Ishikawa (cell line): ENCODE results near the gene KDF1.

Experiments used
- CEBPB ChIP-seq: IDR thresholded peaks from 2 replicates; pipeline ENCODE4 v1.6.1; 2012
- CREB1 ChIP-seq: IDR thresholded peaks from 2 replicates; pipeline ENCODE4 v1.6.1; 2012; ENCODE audit warnings: low read depth
- EGR1 ChIP-seq: IDR thresholded peaks from 2 replicates; pipeline ENCODE4 v1.6.1; 2012
- EP300 ChIP-seq: IDR thresholded peaks from 2 replicates; pipeline ENCODE4 v1.6.1; 2012; ENCODE audit warnings: borderline replicate concordance
- FOXM1 ChIP-seq: IDR thresholded peaks from 2 replicates; pipeline ENCODE4 v1.6.1; 2012; ENCODE audit warnings: low read depth, borderline replicate concordance
- MAX ChIP-seq: IDR thresholded peaks from 2 replicates; pipeline ENCODE4 v1.6.1; 2012
- NFIC ChIP-seq: IDR thresholded peaks from 2 replicates; pipeline ENCODE4 v1.6.1; 2012
- RAD21 ChIP-seq: IDR thresholded peaks from 2 replicates; pipeline ENCODE4 v1.6.1; 2012; ENCODE audit warnings: low read depth
- REST ChIP-seq: IDR thresholded peaks from 2 replicates; pipeline ENCODE4 v1.6.1; 2012; ENCODE audit warnings: low read depth, mild to moderate bottlenecking
- TAF1 ChIP-seq: IDR thresholded peaks from 2 replicates; pipeline ENCODE4 v1.6.1; 2012; ENCODE audit warnings: low read depth, mild to moderate bottlenecking
- TCF12 ChIP-seq: IDR thresholded peaks from 2 replicates; pipeline ENCODE4 v1.6.1; 2012; ENCODE audit warnings: low read depth
- TEAD4 ChIP-seq: IDR thresholded peaks from 2 replicates; pipeline ENCODE4 v1.6.1; 2012
- USF1 ChIP-seq: IDR thresholded peaks from 2 replicates; pipeline ENCODE4 v1.6.1; 2012
- YY1 ChIP-seq: IDR thresholded peaks from 2 replicates; pipeline ENCODE4 v1.6.1; 2012; ENCODE audit warnings: low read depth
- ZBTB7A ChIP-seq: IDR thresholded peaks from 2 replicates; pipeline ENCODE4 v1.6.1; 2012; ENCODE audit warnings: low read depth

KDF1 gene

GRCh38 chr1:26959722-26960624, at the start of gene KDF1:
Gene KDF1, minus strand, starts transcription at chr1:26960468. Its CDS starts 8,088 bp downstream, at chr1:26952380.
- 0 out of 2 replicates have a peak, but pooled peaks have one; percentile 32 for TF ChIP-seq NFIC
- peak; percentile 39; the same call in 1 of the 2 replicates for TF ChIP-seq EP300
- TF ChIP-seq EGR1, result peak; percentile 59; the same call in 1 of the 2 replicates
- peak; percentile 82 for TF ChIP-seq MAX
- no peak for TF ChIP-seq RAD21
- TF ChIP-seq TEAD4, result peak; percentile 37; the same call in 1 of the 2 replicates
- TF ChIP-seq CEBPB, result no peak
- no peak for TF ChIP-seq FOXM1
- TF ChIP-seq ZBTB7A, result peak; percentile 43; the same call in 1 of the 2 replicates
- no peak for TF ChIP-seq CREB1
- peak; percentile 71 for TF ChIP-seq TAF1
- no peak for TF ChIP-seq REST
- no peak for TF ChIP-seq YY1
- peak; percentile 51 for TF ChIP-seq USF1
- TF ChIP-seq TCF12, result peak; percentile 83

DNA sequence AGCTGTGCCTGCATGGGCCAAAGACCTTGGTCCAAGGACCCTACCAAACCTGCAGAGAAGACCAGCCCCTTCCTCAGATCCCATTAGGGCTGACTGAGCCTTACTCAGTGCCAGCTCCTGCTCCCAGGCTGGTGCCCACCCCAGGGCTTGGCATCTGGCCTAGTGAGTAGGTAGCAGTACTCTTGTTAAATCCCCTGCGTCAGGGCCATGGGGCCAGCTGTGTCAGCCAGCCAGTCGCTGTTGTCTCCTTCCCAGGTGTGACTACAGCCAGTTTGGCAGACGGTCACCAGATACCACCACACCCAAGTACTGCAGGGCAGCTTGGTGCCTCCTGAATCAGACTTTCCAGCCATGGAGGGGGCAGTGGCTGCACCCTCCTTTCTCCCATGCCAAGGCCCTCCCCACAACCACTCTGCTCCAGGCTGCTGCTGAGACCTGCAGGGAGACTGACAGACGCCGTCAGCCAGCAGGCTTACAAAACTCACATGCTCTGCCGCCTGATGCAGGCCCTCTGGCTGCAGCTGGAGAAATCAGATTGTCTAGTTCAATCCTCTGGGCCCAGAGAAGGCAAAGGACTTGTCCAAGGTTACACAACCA, 49.4 kb upstream of the KDF1 start:
- no peak; the same call in 1 of the 2 replicates for TF ChIP-seq TEAD4
- no peak for TF ChIP-seq TAF1
- TF ChIP-seq RAD21, result no peak
- TF ChIP-seq CEBPB, result no peak
- TF ChIP-seq EP300, result peak; percentile 53; the same call in 1 of the 2 replicates
- peak; percentile 42; the same call in 1 of the 2 replicates for TF ChIP-seq NFIC
- TF ChIP-seq FOXM1, result no peak
- TF ChIP-seq REST, result no peak
- no peak for TF ChIP-seq ZBTB7A
- peak; percentile 34; the same call in 1 of the 2 replicates for TF ChIP-seq MAX
- TF ChIP-seq TCF12, result peak; percentile 58; the same call in 1 of the 2 replicates

DNA sequence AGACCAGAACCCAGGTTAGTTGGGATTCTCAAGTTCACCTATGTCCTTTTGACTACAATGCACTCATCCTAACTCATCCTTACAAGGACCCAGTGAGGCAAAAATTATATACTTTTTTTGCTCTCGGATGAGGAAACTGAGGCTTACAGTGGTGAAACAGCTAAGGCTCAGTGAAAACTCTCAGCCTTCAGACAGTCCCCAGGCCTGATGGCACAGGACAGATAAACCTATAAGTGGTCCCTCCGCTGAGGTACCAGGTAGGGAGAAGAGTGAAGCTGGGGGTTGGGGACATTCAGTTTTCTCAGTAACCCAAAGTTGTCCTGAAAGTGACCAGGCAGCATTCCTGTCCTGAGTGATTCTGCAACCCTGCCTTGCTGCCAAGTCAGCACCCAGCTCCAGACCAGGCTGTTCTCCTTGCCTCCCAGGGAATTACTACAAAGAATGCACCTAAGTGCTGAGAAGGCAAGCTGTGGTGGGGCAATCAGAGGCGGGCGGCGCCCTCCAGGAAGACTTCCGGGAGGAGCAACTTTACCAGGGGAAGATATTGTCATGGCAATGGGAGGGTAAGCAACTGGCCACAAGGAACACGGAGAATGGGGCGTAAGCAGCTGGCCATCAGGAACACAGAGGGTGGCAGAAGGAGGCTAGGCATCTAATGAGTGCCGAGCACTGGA, 47.8 kb upstream of the KDF1 start:
- TF ChIP-seq MAX, result peak; percentile 72
- no peak for TF ChIP-seq ZBTB7A
- 0 out of 2 replicates have a peak, but pooled peaks have one; percentile 33 for TF ChIP-seq FOXM1
- peak; percentile 84 for TF ChIP-seq EP300
- peak; percentile 80 for TF ChIP-seq TCF12
- TF ChIP-seq REST, result no peak
- peak; percentile 90 for TF ChIP-seq NFIC
- peak; percentile 24; the same call in 1 of the 2 replicates for TF ChIP-seq RAD21
- 0 out of 2 replicates have a peak, but pooled peaks have one; percentile 15 for TF ChIP-seq YY1
- no peak for TF ChIP-seq USF1
- peak; percentile 95 for TF ChIP-seq TEAD4
- TF ChIP-seq CEBPB, result peak; percentile 93
